HepG2 (cell line): ENCODE measurements around the gene TSPAN18. TPM values are rescaled to one million over a fixed set of nuclear protein-coding genes. Genes with fewer than 3 reads are reported as not detected.

Experiments
- ATAC-seq: fragments of 200-7000 bp; cut with Tn5 transposase; 3 replicates; pipeline ENCODE4 v1.9.1; 2020; ENCODE audit warnings: mild to moderate bottlenecking, moderate library complexity
- BruUV-seq: library from RNA; stranded (reverse); fragments of 400-500 nt; replicated peaks from 2 replicates; lab custom pipeline; 2021; lab: Mats Ljungman, UMichigan
- CTCF ChIA-PET: fragments of 300-600 bp; formaldehyde crosslinking; extraction: SDS; loops from one replicate; lab custom pipeline; 2021; ENCODE audit warnings: low total read pairs, inconsistent platforms, low intra/inter-chr PET ratio; lab: Yijun Ruan, JAX
- POLR2A ChIA-PET: fragments of 350-600 bp; sonication (Branson Sonifier 250); formaldehyde crosslinking; loops from one replicate; lab custom pipeline; 2020; ENCODE audit warnings: antibody characterized with exemption, inconsistent platforms; lab: Yijun Ruan, JAX
- DNase-seq: peaks from one replicate; pipeline ENCODE4 v3.0.0-alpha.2; 2015; ENCODE audit warnings: low spot score
- FAIRE-seq: peaks from 3 replicates; lab custom pipeline; 2011; peaks lifted over from hg19 to GRCh38; lab: Jason Lieb, UNC
- H2AFZ ChIP-seq: one replicate; pipeline ENCODE4 v1.6.1; 2011; ENCODE audit warnings: low read length, inconsistent platforms
- H3K27ac ChIP-seq: fragments of 300-600 bp; 3 replicates; pipeline ENCODE4 v1.8.0; 2011; ENCODE audit warnings: mixed run types, mild to moderate bottlenecking, mixed read lengths, low read length, inconsistent platforms; ENCODE audit not compliant: insufficient read depth; ENCODE audit errors: extremely low read length
- H3K27me3 ChIP-seq, 2 experiments: fragments of 200-600 bp in 1 of 2; 2 replicates in 1 of 2; 3 replicates in 1 of 2; pipeline versions ENCODE4 v1.6.0 to v1.8.0; 2011; ENCODE audit warnings: low read length in 2 of 2, mild to moderate bottlenecking in 2 of 2, moderate library complexity in 2 of 2, inconsistent platforms in 1 of 2; ENCODE audit not compliant: insufficient read depth in 2 of 2, control insufficient read depth in 1 of 2
- H3K36me3 ChIP-seq, 2 experiments: fragments of 200-600 bp in 1 of 2; replicated peaks in 1 of 2; 2 replicates in 1 of 2; 3 replicates in 1 of 2; pipeline versions ENCODE4 v1.5.1 to v1.8.0; 2011; ENCODE audit warnings: low read length in 2 of 2, inconsistent platforms in 1 of 2; ENCODE audit not compliant: insufficient read depth in 2 of 2, control insufficient read depth in 1 of 2
- H3K4me1 ChIP-seq: 2 replicates; pipeline ENCODE4 v1.5.1; 2012; ENCODE audit warnings: low read length, inconsistent platforms; ENCODE audit not compliant: insufficient read depth
- H3K4me2 ChIP-seq: 2 replicates; pipeline ENCODE4 v1.6.0; 2011; ENCODE audit warnings: low read depth, low read length, inconsistent platforms
- H3K4me3 ChIP-seq, 3 experiments: fragments of 200-600 bp in 1 of 3; sonication (generic), shearing (Covaris generic) in 1 of 3; replicated peaks in 1 of 3; 2 replicates each; pipeline ENCODE4 v1.5.1; 2011 to 2016; ENCODE audit warnings: low read length in 3 of 3, inconsistent platforms in 2 of 3, low read depth in 2 of 3, mild to moderate bottlenecking in 2 of 3, control low read depth in 1 of 3, mixed read lengths in 1 of 3; ENCODE audit not compliant: insufficient read depth in 1 of 3
- H3K79me2 ChIP-seq: one replicate; pipeline ENCODE4 v1.6.1; 2011; ENCODE audit warnings: low read length, inconsistent platforms; ENCODE audit not compliant: insufficient read depth
- H3K9ac ChIP-seq: 2 replicates; pipeline ENCODE4 v1.6.0; 2011; ENCODE audit warnings: mild to moderate bottlenecking, low read depth, low read length, inconsistent platforms; ENCODE audit not compliant: insufficient read depth
- H3K9me3 ChIP-seq: 2 replicates; pipeline ENCODE4 v1.5.1; 2012; ENCODE audit warnings: mild to moderate bottlenecking, low read length
- H4K20me1 ChIP-seq: 2 replicates; pipeline ENCODE4 v1.6.0; 2011; ENCODE audit warnings: inconsistent platforms, mild to moderate bottlenecking, low read length, moderate library complexity; ENCODE audit not compliant: insufficient read depth
- ATF6 ChIP-seq: sonication (generic); formaldehyde crosslinking; conservative IDR thresholded peaks from 2 replicates; pipeline ENCODE4 v1.4.0; 2020; ENCODE audit warnings: missing genetic modification reagents
- CEBPZ ChIP-seq: IDR thresholded peaks from 2 replicates; pipeline ENCODE4 v1.6.1; 2012; ENCODE audit warnings: low read length, improper control_type of control experiment
- HES4 ChIP-seq: sonication (generic); formaldehyde crosslinking; IDR thresholded peaks from 2 replicates; pipeline ENCODE4 v1.9.0; 2021; ENCODE audit warnings: mild to moderate bottlenecking, missing genetic modification reagents, borderline replicate concordance
- NFIB ChIP-seq: sonication (generic); formaldehyde crosslinking; IDR thresholded peaks from 2 replicates; pipeline ENCODE4 v1.9.0; 2021; ENCODE audit warnings: missing genetic modification reagents, mild to moderate bottlenecking, borderline replicate concordance
- SOX6 ChIP-seq, 2 experiments: fragments of 450-650 bp in 1 of 2; sonication (generic) in 1 of 2; formaldehyde crosslinking in 1 of 2; IDR thresholded peaks; 2 replicates each; pipeline versions ENCODE4 v1.4.0 to v1.6.1; 2017 to 2020; ENCODE audit warnings: antibody characterized with exemption in 1 of 2, mild to moderate bottlenecking in 1 of 2, missing genetic modification reagents in 1 of 2
- ZBTB43 ChIP-seq: sonication (generic); formaldehyde crosslinking; conservative IDR thresholded peaks from 2 replicates; pipeline ENCODE4 v1.4.0; 2020; ENCODE audit warnings: missing genetic modification reagents
- ZBTB7A ChIP-seq: sonication (generic); formaldehyde crosslinking; IDR thresholded peaks from 2 replicates; pipeline ENCODE4 v1.8.0; 2022; ENCODE audit warnings: mild to moderate bottlenecking, missing genetic modification reagents
- ZFP36L1 ChIP-seq: sonication (generic); formaldehyde crosslinking; IDR thresholded peaks from 2 replicates; pipeline ENCODE4 v1.8.0; 2022; ENCODE audit warnings: mild to moderate bottlenecking, missing genetic modification reagents, moderate library complexity
- ZNF326 ChIP-seq: sonication (generic); formaldehyde crosslinking; IDR thresholded peaks from 2 replicates; pipeline ENCODE4 v1.4.0; 2020; ENCODE audit warnings: missing genetic modification reagents, borderline replicate concordance
- ZNF629 ChIP-seq: sonication (generic); formaldehyde crosslinking; conservative IDR thresholded peaks from 2 replicates; pipeline ENCODE4 v1.5.0; 2020; ENCODE audit warnings: missing genetic modification reagents
- WGBS: methylation state at CpG from one replicate; pipeline ENCODE4 v1.1.6; 2017; ENCODE audit warnings: low lambda C conversion rate; 5-methylcytosine and 5-hydroxymethylcytosine counted together
- in situ Hi-C: cut with HindIII; loops from 2 replicates; pipeline ENCODE4 v1.10.0; 2017; ENCODE audit warnings: low pct_unique_long_range_greater_than_20kb; ENCODE audit not compliant: extremely low pct_ligation_motif_present
- intact Hi-C: fragments of 100-400 bp; cut with micrococcal nuclease; formaldehyde crosslinking; loops from one replicate; pipeline ENCODE4 v1.10.0; 2022; ENCODE audit not compliant: unreplicated experiment
- polyA plus RNA-seq, 8 experiments: library from polyadenylated mRNA; depleted of rRNA in 3 of 8; stranded (reverse) in 7 of 8; unstranded in 1 of 8; fragments of >200 nt; fragmentation: Illumina TruSeq in 4 of 8; extraction: Trizol in 4 of 8; gene quantifications; 2 replicates each; pipeline versions ENCODE4 v1.2.1 to v1.2.3, GENCODE V29; 2011 to 2016; ENCODE audit warnings: low read depth in 4 of 8, missing spikeins in 1 of 8, mixed read lengths in 1 of 8; ENCODE audit not compliant: insufficient read depth in 1 of 8
- total RNA-seq, 5 experiments: library from RNA; depleted of rRNA; stranded (reverse); fragments of >200 nt; fragmentation: Illumina TruSeq; extraction: Trizol; gene quantifications; 2 replicates each; pipeline ENCODE4 v1.2.3, GENCODE V29; 2016; ENCODE audit warnings: low read depth in 1 of 5

TSPAN18 gene
- total and polyA plus RNA-seq, 2 of the 13 experiments (the other 11 are each of a cell fraction or from before 2014, with no cell fraction given), result not detected

DNA sequence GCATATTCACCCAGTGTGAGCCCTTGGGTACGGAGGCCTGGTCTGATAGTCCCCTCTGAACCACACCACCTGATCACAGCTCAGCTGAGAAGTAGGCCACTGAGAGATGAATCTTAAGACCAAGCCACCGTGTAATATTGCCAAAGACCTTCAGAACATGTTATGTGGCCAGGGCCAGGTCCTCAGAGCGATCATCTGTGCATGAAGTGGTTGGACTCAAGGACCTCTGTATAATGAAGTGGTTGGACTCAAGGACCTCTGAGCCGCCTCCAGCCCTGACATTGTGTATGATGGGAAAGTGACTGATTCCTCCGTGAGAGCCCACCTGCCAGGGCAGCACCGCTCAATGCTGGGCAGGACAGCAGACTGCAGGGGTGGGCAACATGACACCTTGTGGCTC is 153.7 kb downstream of the TSPAN18 start (continued):
- no peak for TF ChIP-seq ZBTB43 (CRISPR knock-in tag)

GRCh38 chr11:44880953-44881352 is 154.2 kb downstream of the TSPAN18 start:
- H3K27ac ChIP-seq, result no peak overlapping the region
- H4K20me1 ChIP-seq, result no peaks in the 10 kb centered on the region
- no peak for ATAC-seq
- CTCF ChIA-PET, result no interaction called here
- DNase-seq, result no peak
- intact Hi-C loops (no loop called here), in situ Hi-C loops (loop anchor here (25.0 kb wide), 1 partner anchor 569 kb away; the partner anchor contains the start of gene ALX4)
- no peaks in the 10 kb centered on the region for H3K9me3 ChIP-seq
- H3K9ac ChIP-seq, result no peak overlapping the region
- no peaks in the 10 kb centered on the region for H3K4me1 ChIP-seq
- TF ChIP-seq SOX6 (IDR thresholded peaks at IDR 0.05) (no peak), SOX6 (CRISPR knock-in tag; IDR thresholded peaks at IDR 0.05) (no peak), NFIB (no peak), ZNF629 (CRISPR knock-in tag) (peak; percentile 73), ZFP36L1 (CRISPR knock-in tag) (no peak)
- no peaks in the 10 kb centered on the region for H3K79me2 ChIP-seq
- H3K4me2 ChIP-seq, result no peak overlapping the region
- no peaks in the 10 kb centered on the region for H3K36me3 ChIP-seq
- POLR2A ChIA-PET, result no interaction called here
- H3K4me3 ChIP-seq, result no peak overlapping the region
- peaks cover 6 to 14% of the 10 kb centered on the region in 2 experiments; a peak in 2 of 5 replicates for H3K27me3 ChIP-seq
- no peak for FAIRE-seq
- 0% methylated on average over 2 of the region's 4 CpGs for WGBS
- no TSS peak for BruUV-seq
- H2AFZ ChIP-seq, result no peak overlapping the region

GRCh38 chr11:44883277-44883676 is 156.5 kb downstream of the TSPAN18 start:
- H3K9me3 ChIP-seq, result no peaks in the 10 kb centered on the region
- intact Hi-C loops (no loop called here), in situ Hi-C loops (loop anchor here (25.0 kb wide), 1 partner anchor 571 kb away; the partner anchor contains the start of gene ALX4)
- no peak overlapping the region for H3K4me2 ChIP-seq
- POLR2A ChIA-PET, result no interaction called here
- no TSS peak for BruUV-seq
- WGBS, result no CpG with 5 or more reads among the region's 6 CpGs
- no peaks in the 10 kb centered on the region for H4K20me1 ChIP-seq
- CTCF ChIA-PET, result no interaction called here
- H3K79me2 ChIP-seq, result no peaks in the 10 kb centered on the region
- ATAC-seq (no peak), FAIRE-seq (no peak), DNase-seq (no peak)
- H3K4me3 ChIP-seq, result no peak overlapping the region
- no peak overlapping the region for H2AFZ ChIP-seq
- no peak overlapping the region for H3K27ac ChIP-seq
- H3K27me3 ChIP-seq, result peaks cover 5 to 6% of the 10 kb centered on the region in 2 experiments; a peak in 2 of 5 replicates
- no peaks in the 10 kb centered on the region for H3K36me3 ChIP-seq
- H3K4me1 ChIP-seq, result no peaks in the 10 kb centered on the region
- H3K9ac ChIP-seq, result no peak overlapping the region
- TF ChIP-seq ZNF326 (CRISPR knock-in tag) (no peak), ZBTB7A (CRISPR knock-in tag) (no peak), HES4 (no peak), CEBPZ (no peak), ATF6 (CRISPR knock-in tag) (no peak)
